ENCODE data around the gene NASP.

NASP gene

DNA sequence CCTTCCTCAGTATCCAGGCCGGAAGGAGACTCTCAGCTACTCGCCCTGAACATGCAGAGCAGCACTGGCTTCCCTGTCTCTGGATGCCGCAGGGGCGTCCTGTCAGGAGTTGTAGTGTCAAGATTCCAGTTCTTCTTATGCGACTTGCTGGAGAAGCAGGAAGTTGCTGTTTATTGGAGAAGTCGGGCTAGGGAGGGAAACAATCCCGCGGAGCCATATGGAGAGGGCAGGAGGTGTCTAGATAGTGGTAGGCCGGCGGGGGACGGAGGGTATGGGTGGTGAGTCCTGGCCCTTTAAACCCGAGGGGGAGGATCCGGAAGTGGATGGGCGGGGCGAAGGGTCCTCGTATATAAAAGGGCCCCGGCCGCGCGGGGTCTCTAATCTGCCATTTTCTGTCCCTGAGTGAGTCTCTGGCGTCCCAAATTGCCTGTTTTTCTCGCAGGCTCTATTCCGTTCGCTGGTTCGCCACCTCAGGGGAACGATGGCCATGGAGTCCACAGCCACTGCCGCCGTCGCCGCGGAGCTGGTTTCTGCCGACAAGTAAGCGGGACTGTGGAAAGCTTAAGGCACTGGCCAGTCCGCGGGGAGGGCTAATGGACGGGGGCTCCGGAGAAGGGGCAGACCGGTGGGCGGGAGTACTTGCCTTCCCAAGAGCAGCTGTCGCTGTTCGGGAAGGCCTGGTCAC is at the start of gene NASP:
Gene NASP (plus strand): TSS at position 376 of the 685 bp plus-strand sequence. CDS start 106 bp downstream, at position 482.
- FAIRE-seq = no peak

DNA sequence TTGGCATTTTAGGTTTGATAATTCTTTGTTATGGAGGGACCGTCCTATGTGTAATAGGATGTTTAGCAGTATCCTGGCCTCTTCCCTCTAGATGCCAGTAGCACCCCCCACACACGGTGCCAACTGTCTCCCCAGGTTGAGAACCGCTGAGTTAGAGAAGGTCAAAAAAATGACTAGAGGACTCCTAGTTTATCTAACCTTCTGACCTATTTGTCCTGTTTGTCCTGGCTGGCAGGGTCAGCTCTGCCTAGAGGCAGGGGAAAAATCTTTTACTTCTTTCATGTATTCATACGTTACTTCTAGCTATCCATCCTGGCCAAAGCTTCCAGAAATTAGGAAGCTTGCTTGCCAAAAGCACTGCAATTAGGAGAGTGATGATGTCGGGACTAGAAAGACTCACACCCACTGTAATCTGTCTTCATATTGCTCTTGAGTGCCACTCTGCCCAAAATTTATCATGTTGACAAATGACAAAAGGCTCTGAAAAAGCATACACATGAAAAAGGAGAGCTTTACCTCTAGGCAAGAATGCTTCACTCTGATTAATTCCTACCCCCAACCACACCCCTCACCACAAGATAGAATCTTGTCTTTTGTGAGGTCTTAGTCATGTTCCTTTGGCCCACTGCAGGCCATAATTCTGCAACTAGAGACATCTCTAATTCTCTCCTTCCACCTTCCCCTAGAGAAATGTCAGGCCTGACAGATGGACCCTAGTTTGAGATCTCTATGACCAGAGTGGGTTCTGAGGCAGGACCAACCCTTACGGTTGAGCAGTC is 47.7 kb upstream of the NASP start:
- FAIRE-seq = no peak

DNA sequence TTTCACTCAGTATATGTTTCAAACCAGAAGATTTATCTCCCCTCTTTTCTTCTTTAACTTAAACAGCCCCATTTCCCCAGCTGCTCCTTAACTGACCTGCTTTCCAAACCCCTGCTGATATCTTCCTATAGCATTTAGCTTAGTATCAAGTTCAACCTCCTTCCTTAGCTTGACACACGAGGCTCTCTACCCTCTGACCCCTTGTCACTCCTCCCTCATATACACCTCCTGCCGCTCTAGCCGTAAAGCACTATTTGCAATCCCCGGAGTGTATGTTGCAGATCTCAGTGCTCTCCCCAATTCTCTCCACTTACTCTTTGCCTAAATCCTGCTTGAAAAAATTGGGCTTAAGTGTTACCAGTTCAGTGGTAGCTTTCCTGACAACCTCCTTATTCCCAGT is 47.0 kb upstream of the NASP start:
- no peak for FAIRE-seq

- FAIRE-seq = no peak
Observed at GRCh38 chr1:45541193-45541592, 42.6 kb upstream of the NASP start.

GRCh38 chr1:45542591-45542990 is 41.2 kb upstream of the NASP start:
- FAIRE-seq = no peak

- FAIRE-seq = no peak
Observed at GRCh38 chr1:45543581-45544417, 40.0 kb upstream of the NASP start.

DNA sequence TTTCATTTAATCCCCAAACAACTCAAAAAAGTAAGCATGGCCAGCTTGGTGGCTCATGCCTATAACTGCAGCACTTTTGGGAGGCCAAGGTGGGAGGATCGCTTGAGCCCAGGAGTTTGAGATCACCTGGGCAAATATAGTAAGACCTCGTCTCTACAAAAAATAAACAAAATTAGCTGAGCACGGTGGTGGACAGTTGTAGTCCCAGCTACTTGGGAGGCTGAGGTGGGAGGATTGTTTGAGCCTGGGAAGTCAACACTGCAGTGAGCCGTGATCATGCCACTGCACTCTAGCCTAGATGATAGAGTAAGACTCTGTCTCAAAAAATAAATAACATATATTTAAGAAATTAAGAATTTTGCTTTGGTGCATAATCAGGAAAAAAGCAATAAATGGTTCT is 39.3 kb upstream of the NASP start:
- no peak for FAIRE-seq

DNA sequence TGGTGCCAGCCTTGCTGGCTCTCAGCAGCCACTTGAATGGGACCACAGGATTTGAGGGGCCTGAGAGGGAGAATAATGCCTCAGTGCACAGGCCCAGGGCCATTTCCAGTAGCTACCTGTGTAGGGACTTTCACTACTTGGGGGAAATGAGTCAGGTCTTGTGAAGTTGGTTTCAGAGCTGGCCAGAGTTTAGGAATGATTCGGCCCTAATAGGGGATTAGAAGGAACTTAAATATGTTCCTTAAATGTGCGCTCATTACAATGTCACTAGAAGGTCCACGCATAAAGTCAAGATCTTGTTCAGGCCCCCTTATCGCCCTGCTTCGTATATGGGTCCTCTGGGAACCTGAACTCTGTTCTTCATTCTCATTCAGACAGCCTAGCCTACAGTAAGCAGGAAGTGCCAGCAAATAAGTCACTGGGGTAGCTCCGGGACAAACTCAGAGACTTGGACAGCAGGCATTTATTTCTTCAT is 38.8 kb upstream of the NASP start:
- no peak for FAIRE-seq

- FAIRE-seq = no peak
Observed at GRCh38 chr1:45545553-45546310, 38.1 kb upstream of the NASP start.

GRCh38 chr1:45550401-45551351 is 33.2 kb upstream of the NASP start, which contains the start of gene AKR1A1:
Gene AKR1A1, plus strand, starts transcription at chr1:45550826. Its CDS starts 10,969 bp downstream, at chr1:45561795.
- FAIRE-seq = no peak

DNA sequence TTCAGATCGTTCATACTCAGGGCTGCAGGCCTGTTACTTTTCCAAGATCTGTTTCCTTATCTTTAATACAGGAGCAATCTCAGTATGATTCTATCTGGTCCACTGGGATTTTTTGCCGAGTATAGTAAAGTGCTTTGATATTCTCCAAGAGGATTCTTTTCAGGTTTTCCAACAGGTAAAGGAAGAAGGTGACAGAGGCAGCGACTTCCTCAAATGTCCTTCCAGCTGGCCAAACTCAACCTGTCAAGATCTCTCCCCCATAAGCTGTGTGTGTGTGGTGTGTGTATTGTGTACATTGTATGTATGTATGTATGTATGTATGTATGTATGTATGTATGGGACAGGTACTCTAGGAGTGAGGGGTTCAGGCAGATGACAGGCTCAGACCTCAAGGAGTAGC is 32.2 kb upstream of the NASP start:
- no peak for FAIRE-seq

- no peak for FAIRE-seq
Observed at GRCh38 chr1:45552331-45552730, 31.5 kb upstream of the NASP start.

- FAIRE-seq = no peak
Observed at GRCh38 chr1:45554198-45554597, 29.6 kb upstream of the NASP start.

- no peak for FAIRE-seq
Observed at GRCh38 chr1:45557422-45557944, 26.4 kb upstream of the NASP start.

DNA sequence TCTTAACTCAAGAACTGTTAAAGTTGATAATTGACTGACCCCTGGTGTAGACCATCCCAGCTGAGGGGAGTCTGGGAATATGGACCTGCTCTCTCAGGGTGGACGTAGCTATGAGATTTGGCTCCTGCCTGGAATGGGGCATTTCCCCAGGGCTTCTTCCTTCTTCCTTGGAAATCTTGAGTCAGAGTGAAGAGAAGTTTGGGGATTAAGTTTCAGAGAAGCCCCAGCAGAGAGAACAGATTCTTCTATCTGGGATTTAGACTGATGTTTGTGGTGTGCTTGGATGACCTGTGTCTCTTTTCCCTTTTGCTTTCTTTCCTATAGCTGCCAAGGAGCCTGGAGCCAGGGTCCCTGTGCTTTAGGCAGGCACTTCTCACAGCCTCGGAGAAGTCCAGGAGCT is 20.0 kb upstream of the NASP start:
- no peak for FAIRE-seq

DNA sequence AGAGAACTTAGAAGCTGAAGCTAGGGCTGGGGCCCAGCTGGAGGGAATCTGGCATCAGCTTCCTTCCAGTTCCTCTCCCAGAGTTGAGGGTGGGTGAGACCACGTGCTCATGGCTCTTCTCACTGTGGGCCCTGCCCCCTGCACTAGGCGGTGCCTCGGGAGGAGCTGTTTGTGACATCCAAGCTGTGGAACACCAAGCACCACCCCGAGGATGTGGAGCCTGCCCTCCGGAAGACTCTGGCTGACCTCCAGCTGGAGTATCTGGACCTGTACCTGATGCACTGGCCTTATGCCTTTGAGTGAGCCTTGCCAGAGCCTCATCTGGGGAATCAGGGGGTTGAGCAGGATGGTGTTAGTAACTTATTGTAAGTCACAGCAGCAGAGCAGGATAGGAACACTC is 17.1 kb upstream of the NASP start:
- FAIRE-seq = no peak

- FAIRE-seq = no peak
Observed at GRCh38 chr1:45567911-45568310, 15.9 kb upstream of the NASP start.

DNA sequence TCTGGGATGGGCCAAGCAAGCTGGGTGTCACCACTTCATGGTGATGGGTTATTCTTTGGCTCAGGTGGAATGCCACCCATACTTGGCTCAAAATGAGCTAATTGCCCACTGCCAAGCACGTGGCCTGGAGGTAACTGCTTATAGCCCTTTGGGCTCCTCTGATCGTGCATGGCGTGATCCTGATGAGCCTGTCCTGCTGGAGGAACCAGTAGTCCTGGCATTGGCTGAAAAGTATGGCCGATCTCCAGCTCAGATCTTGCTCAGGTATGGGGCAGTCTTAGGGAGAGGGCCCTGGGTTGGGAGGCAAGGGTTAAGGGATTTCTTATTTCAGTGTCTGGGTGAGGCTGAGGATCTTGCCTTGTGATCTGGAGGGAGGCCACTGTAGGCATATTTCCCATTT is 15.4 kb upstream of the NASP start:
- no peak for FAIRE-seq

- no peak for FAIRE-seq
Observed at GRCh38 chr1:45569571-45569961, 14.3 kb upstream of the NASP start.

GRCh38 chr1:45569962-45570581 is 13.8 kb upstream of the NASP start:
- FAIRE-seq = no peak

DNA sequence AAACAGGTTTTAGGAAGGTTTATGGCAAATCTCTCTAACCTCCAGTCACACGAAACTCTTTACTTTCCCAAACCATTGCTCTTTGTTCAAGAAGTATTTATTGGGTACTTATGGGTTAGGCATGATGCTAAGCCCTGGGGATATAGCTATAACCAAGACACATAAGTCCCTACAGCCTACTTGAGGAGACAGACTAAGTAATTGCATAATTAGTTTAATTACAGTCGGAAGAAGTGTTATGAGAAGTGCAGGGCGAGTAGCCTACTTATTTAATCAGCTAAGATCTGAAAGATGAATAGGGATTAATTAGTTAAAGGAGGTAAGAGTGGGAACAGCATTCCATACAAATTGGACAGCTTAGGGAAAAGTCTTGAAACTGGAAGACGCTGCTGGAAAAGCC is 13.2 kb upstream of the NASP start:
- no peak for FAIRE-seq
